ENCODE results near the gene ITPRIPL2.

Gene ITPRIPL2

GRCh38 chr16:19093631-19094541 is 19.9 kb upstream of the ITPRIPL2 start:
- no peak for DNase-seq

- DNase-seq, result peak; percentile 21
Observed at GRCh38 chr16:19094542-19095365, 19.0 kb upstream of the ITPRIPL2 start.

- no peak for DNase-seq
Observed at GRCh38 chr16:19095654-19096053, 18.1 kb upstream of the ITPRIPL2 start.

GRCh38 chr16:19098173-19098572 is 15.6 kb upstream of the ITPRIPL2 start:
- no peak for DNase-seq

GRCh38 chr16:19102187-19102872 is 11.4 kb upstream of the ITPRIPL2 start:
- DNase-seq, result no peak

- DNase-seq, result no peak
Observed at GRCh38 chr16:19104607-19105006, 9.2 kb upstream of the ITPRIPL2 start.

GRCh38 chr16:19105131-19105530 is 8.6 kb upstream of the ITPRIPL2 start:
- no peak for DNase-seq

- no peak for DNase-seq
Observed at GRCh38 chr16:19105891-19106624, 7.7 kb upstream of the ITPRIPL2 start.

GRCh38 chr16:19106625-19107020 is 7.1 kb upstream of the ITPRIPL2 start:
- no peak for DNase-seq

GRCh38 chr16:19108409-19109287 is 5.1 kb upstream of the ITPRIPL2 start:
- DNase-seq, result no peak

- DNase-seq, result no peak
Observed at GRCh38 chr16:19109288-19109664, 4.5 kb upstream of the ITPRIPL2 start.

GRCh38 chr16:19110537-19111360 is 3.0 kb upstream of the ITPRIPL2 start:
- no peak for DNase-seq

- DNase-seq, result no peak
Observed at GRCh38 chr16:19112099-19112407, 1.7 kb upstream of the ITPRIPL2 start.

- no peak for DNase-seq
Observed at GRCh38 chr16:19114359-19115147, 789 bp downstream of the ITPRIPL2 start.

GRCh38 chr16:19115148-19116021 is 1.6 kb downstream of the ITPRIPL2 start:
- no peak for DNase-seq

GRCh38 chr16:19116711-19117449 is 3.1 kb downstream of the ITPRIPL2 start:
- DNase-seq, result no peak

GRCh38 chr16:19118938-19119431 is 5.2 kb downstream of the ITPRIPL2 start:
- DNase-seq, result peak; percentile 39

GRCh38 chr16:19119564-19119963 is 5.8 kb downstream of the ITPRIPL2 start:
- no peak for DNase-seq
